B cell (primary cell): ENCODE results near the gene CIAPIN1. TPM values are rescaled to one million over a fixed set of nuclear protein-coding genes. Genes with fewer than 3 reads are reported as not detected.

Experiments
- ATAC-seq: fragments of 200-7000 bp; cut with Tn5 transposase; one replicate; pipeline ENCODE4 v1.10.0; 2021; ENCODE audit warnings: low read depth, mild to moderate bottlenecking, moderate number of reproducible peaks, moderate library complexity
- CTCF ChIA-PET: fragments of 350-600 bp; sonication (Branson Sonifier 250); formaldehyde crosslinking; loops from one replicate; lab custom pipeline; 2021; ENCODE audit warnings: antibody characterized with exemption, inconsistent platforms; lab: Charles Lee
- POLR2A ChIA-PET: fragments of 350-600 bp; sonication (Branson Sonifier 250); formaldehyde crosslinking; loops from one replicate; lab custom pipeline; 2021; ENCODE audit warnings: antibody characterized with exemption; lab: Charles Lee
- DNase-seq: peaks from one replicate; pipeline ENCODE4 v3.0.0; 2013
- H2AFZ ChIP-seq: 2 replicates; pipeline ENCODE4 v1.6.1; 2012; ENCODE audit warnings: mild to moderate bottlenecking, low read depth, low read length; ENCODE audit not compliant: insufficient read depth, poor library complexity, severe bottlenecking
- H3K27ac ChIP-seq, 2 donors: 1 replicate in 1 of 2; 2 replicates in 1 of 2; pipeline ENCODE4 v1.5.1; 2012 to 2013; ENCODE audit warnings: low read length in 2 of 2, mild to moderate bottlenecking in 2 of 2, moderate library complexity in 1 of 2
- H3K27me3 ChIP-seq, 4 experiments: fragments of 200-600 bp in 1 of 4; sonication (generic) in 1 of 4; replicated peaks in 1 of 4; 1 replicate in 2 of 4; 2 replicates in 2 of 4; pipeline versions ENCODE4 v1.6.1 to v1.7.0; 2013 to 2016; ENCODE audit warnings: low read length in 3 of 4, mild to moderate bottlenecking in 2 of 4, mixed read lengths in 1 of 4, moderate library complexity in 1 of 4; ENCODE audit not compliant: insufficient read depth in 4 of 4, control insufficient read depth in 3 of 4; ENCODE audit errors: control extremely low read depth in 1 of 4
- H3K36me3 ChIP-seq, 2 experiments: replicated peaks in 1 of 2; 1 replicate in 1 of 2; 2 replicates in 1 of 2; pipeline versions ENCODE4 v1.6.1 to v1.7.1; 2013; ENCODE audit warnings: low read length in 1 of 2; ENCODE audit not compliant: insufficient read depth in 2 of 2, control insufficient read depth in 1 of 2; ENCODE audit errors: control extremely low read depth in 1 of 2, extremely low read depth in 1 of 2
- H3K4me1 ChIP-seq, 2 donors: fragments of 200-600 bp in 1 of 2; sonication (generic) in 1 of 2; 1 replicate in 1 of 2; 2 replicates in 1 of 2; pipeline versions ENCODE4 v1.5.1 to v1.6.1; 2013 to 2017; ENCODE audit warnings: low read length in 2 of 2; ENCODE audit not compliant: control insufficient read depth in 2 of 2, insufficient read depth in 2 of 2
- H3K4me2 ChIP-seq: replicated peaks from 2 replicates; pipeline ENCODE3; 2012; ENCODE audit warnings: mild to moderate bottlenecking, low read depth, low read length; ENCODE audit not compliant: poor library complexity, severe bottlenecking
- H3K4me3 ChIP-seq, 5 experiments: fragments of 200-600 bp in 1 of 5; sonication (generic) in 1 of 5; 1 replicate in 3 of 5; 2 replicates in 2 of 5; pipeline versions ENCODE4 v1.5.1 to v1.7.0; 2011 to 2016; ENCODE audit warnings: low read length in 4 of 5, mild to moderate bottlenecking in 4 of 5, low read depth in 2 of 5, control low read depth in 1 of 5, moderate library complexity in 1 of 5; ENCODE audit not compliant: insufficient read depth in 1 of 5; ENCODE audit errors: control extremely low read depth in 1 of 5, extremely low read depth in 1 of 5
- H3K79me2 ChIP-seq: fragments of 200-600 bp; sonication (generic); one replicate; pipeline ENCODE4 v1.6.0; 2016; ENCODE audit warnings: low read length; ENCODE audit not compliant: control insufficient read depth, insufficient read depth
- H3K9ac ChIP-seq: fragments of 200-600 bp; sonication (generic); 2 replicates; pipeline ENCODE4 v1.6.1; 2017; ENCODE audit warnings: mild to moderate bottlenecking, low read length, moderate library complexity
- H3K9me3 ChIP-seq, 3 donors: one replicate each; pipeline versions ENCODE4 v1.6.1 to v1.7.1; 2013; ENCODE audit warnings: low read length in 2 of 3; ENCODE audit not compliant: control insufficient read depth in 2 of 3, insufficient read depth in 1 of 3; ENCODE audit errors: control extremely low read depth in 1 of 3
- H4K20me1 ChIP-seq: 2 replicates; pipeline ENCODE4 v1.6.0; 2012; ENCODE audit warnings: mild to moderate bottlenecking, low read length; ENCODE audit not compliant: insufficient read depth, control insufficient read depth, poor library complexity, severe bottlenecking
- H3K27ac Mint-ChIP-seq: one replicate; pipeline ENCODE4 v1.8.0; 2021; ENCODE audit warnings: mixed read lengths
- H3K27me3 Mint-ChIP-seq: one replicate; pipeline ENCODE4 v1.8.0; 2021; ENCODE audit warnings: mixed read lengths
- H3K4me1 Mint-ChIP-seq: one replicate; pipeline ENCODE4 v1.8.0; 2021; ENCODE audit warnings: mixed read lengths
- H3K4me3 Mint-ChIP-seq: one replicate; pipeline ENCODE4 v1.8.0; 2021; ENCODE audit warnings: mixed read lengths
- H3K9me3 Mint-ChIP-seq: one replicate; pipeline ENCODE4 v1.8.0; 2022; ENCODE audit warnings: mixed read lengths; ENCODE audit not compliant: insufficient read depth
- EZH2 ChIP-seq: IDR thresholded peaks from 2 replicates; pipeline ENCODE4 v1.6.1; 2012; ENCODE audit warnings: borderline replicate concordance, low read depth, mild to moderate bottlenecking, moderate library complexity, low read length; ENCODE audit not compliant: insufficient read depth, poor library complexity, severe bottlenecking
- WGBS: methylation state at CpG from one replicate; pipeline ENCODE4 v1.1.5; 2013; ENCODE audit warnings: missing lambda C conversion rate; ENCODE audit not compliant: insufficient coverage; 5-methylcytosine and 5-hydroxymethylcytosine counted together
- intact Hi-C: fragments of 100-400 bp; cut with micrococcal nuclease; formaldehyde crosslinking; loops from one replicate; pipeline ENCODE4 v1.10.0; 2022
- polyA plus RNA-seq: library from polyadenylated mRNA; depleted of rRNA; stranded (reverse); fragments of >200 nt; gene quantifications from 2 replicates; pipeline ENCODE4 v1.2.3, GENCODE V29; 2012
- total RNA-seq, 2 donors: library from RNA; stranded (reverse); fragments of 120-200 nt in 1 of 2; gene quantifications; 1 replicate in 1 of 2; 2 replicates in 1 of 2; pipeline versions ENCODE4 v1.2.3 to v1.2.4, GENCODE V29; 2013 to 2022
- TF ChIP-seq, protein P1 (sequence below): fragments of 200-600 bp; IDR thresholded peaks from one replicate; pipeline ENCODE4 v1.8.0; 2022; ENCODE audit warnings: antibody characterized with exemption, mild to moderate bottlenecking

Gene CIAPIN1
- total and polyA plus RNA-seq, 2 donors (not counting 1 experiment from before 2014, with no cell fraction given): 22.0 to 45.7 TPM

DNA sequence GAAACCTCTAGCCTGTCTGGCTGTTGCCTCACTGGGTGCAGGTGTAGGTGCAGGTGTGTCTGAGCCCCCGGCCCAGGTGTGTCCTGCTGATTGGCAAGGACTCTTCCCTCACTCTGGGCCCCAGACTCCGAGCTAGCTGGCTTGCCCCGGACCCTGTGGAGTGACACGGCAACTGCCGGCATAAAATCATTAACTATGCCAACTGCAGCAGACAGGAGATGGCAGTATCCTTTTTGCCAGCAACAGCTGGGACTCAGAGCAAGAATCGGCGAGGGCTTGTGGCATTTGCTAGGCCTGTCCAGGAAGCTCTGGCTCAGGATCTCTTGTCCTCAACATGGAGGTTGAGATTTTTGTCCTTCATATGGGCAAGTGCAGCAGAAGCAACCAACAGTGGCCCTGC lies 20.8 kb downstream of the CIAPIN1 start:
- no peak overlapping the region for H3K4me3 Mint-ChIP-seq
- Histone ChIP-seq H3K79me2 (no peaks in the 10 kb centered on the region), H2AFZ (no peak overlapping the region), H3K4me2 (no peak overlapping the region), H4K20me1 (no peaks in the 10 kb centered on the region), H3K4me3 (no peak overlapping the region), H3K27me3 (no peaks in the 10 kb centered on the region), H3K4me1 (no peaks in the 10 kb centered on the region), H3K36me3 (peaks cover 0 to 29% of the 10 kb centered on the region in 2 experiments), H3K27ac (no peak overlapping the region), H3K9ac (no peak overlapping the region), H3K9me3 (no peaks in the 10 kb centered on the region)
- no peaks in the 10 kb centered on the region for H3K9me3 Mint-ChIP-seq
- no peak for DNase-seq
- no peaks in the 10 kb centered on the region for H3K4me1 Mint-ChIP-seq
- ChIA-PET CTCF (interaction anchor here (1.1 kb wide), 1 partner anchor 21 kb away, joined by 3 read pairs; the partner anchor contains the start of genes CIAPIN1 and COQ9), POLR2A (interaction anchor here (1.7 kb wide), 1 partner anchor 13 kb away, joined by 5 read pairs; no protein-coding TSS in a partner anchor)
- no peak for TF ChIP-seq EZH2
- TF ChIP-seq, protein P1, sequence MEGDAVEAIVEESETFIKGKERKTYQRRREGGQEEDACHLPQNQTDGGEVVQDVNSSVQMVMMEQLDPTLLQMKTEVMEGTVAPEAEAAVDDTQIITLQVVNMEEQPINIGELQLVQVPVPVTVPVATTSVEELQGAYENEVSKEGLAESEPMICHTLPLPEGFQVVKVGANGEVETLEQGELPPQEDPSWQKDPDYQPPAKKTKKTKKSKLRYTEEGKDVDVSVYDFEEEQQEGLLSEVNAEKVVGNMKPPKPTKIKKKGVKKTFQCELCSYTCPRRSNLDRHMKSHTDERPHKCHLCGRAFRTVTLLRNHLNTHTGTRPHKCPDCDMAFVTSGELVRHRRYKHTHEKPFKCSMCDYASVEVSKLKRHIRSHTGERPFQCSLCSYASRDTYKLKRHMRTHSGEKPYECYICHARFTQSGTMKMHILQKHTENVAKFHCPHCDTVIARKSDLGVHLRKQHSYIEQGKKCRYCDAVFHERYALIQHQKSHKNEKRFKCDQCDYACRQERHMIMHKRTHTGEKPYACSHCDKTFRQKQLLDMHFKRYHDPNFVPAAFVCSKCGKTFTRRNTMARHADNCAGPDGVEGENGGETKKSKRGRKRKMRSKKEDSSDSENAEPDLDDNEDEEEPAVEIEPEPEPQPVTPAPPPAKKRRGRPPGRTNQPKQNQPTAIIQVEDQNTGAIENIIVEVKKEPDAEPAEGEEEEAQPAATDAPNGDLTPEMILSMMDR: no peak
- ATAC-seq: no peak
- WGBS: 99% methylated on average over 7 of the region's 7 CpGs
- no peak overlapping the region for H3K27ac Mint-ChIP-seq
- intact Hi-C loops: no loop called here
- H3K27me3 Mint-ChIP-seq: no peaks in the 10 kb centered on the region

DNA sequence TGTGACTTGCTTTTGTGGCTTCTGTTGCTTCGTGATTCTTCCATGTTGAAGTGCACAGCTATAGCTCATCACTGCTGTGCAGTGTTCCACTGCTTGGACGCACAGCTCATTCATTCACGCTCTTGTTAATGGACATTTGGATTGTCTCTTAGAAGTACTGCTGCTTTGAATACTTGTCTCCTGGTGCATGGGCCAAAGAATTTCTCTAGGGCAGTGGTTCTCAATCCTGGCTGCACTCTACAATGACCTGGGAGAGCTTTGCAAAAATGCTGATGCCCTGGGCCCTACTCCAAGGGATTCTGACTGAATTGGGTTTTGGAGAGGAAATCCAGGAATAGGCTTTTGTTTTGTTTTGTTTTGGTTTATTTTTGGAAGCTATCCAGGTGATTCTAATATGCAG lies 22.6 kb downstream of the CIAPIN1 start:
- peaks cover 2% of the 10 kb centered on the region for H3K4me1 Mint-ChIP-seq
- Histone ChIP-seq H3K27ac (no peak overlapping the region), H2AFZ (no peak overlapping the region), H3K27me3 (no peaks in the 10 kb centered on the region), H3K9me3 (no peaks in the 10 kb centered on the region), H3K9ac (no peak overlapping the region), H3K4me2 (no peak overlapping the region), H4K20me1 (no peaks in the 10 kb centered on the region), H3K36me3 (peaks cover 0 to 12% of the 10 kb centered on the region in 2 experiments), H3K4me1 (no peaks in the 10 kb centered on the region), H3K79me2 (no peaks in the 10 kb centered on the region), H3K4me3 (no peak overlapping the region)
- H3K27me3 Mint-ChIP-seq: no peaks in the 10 kb centered on the region
- no peak for ATAC-seq
- H3K9me3 Mint-ChIP-seq: no peaks in the 10 kb centered on the region
- ChIA-PET CTCF (interaction anchor here (1.2 to 10.1 kb wide), 2 partner anchors 22 to 119 kb away, joined by 4 to 364 read pairs; partner anchors contain the start of genes CIAPIN1 and COQ9), POLR2A (no interaction called here)
- WGBS: 94% methylated on average over 3 of the region's 3 CpGs
- DNase-seq: no peak
- no peak overlapping the region for H3K27ac Mint-ChIP-seq
- intact Hi-C loops: no loop called here
- TF ChIP-seq, protein P1: no peak
- TF ChIP-seq EZH2: no peak
- H3K4me3 Mint-ChIP-seq: no peak overlapping the region
